Liver (tissue), 3 donors: ENCODE data around the gene ANKDD1A.

Experiments
- CTCF ChIP-seq: fragments of 150-350 bp; IDR thresholded peaks from 2 replicates; pipeline ENCODE4 v1.5.1; 2017; ENCODE audit warnings: improper control_type of control experiment, low read depth, low read length; ENCODE audit not compliant: missing input control
- EGR1 ChIP-seq, 2 donors: IDR thresholded peaks; 2 replicates each; pipeline ENCODE4 v1.6.1; 2016 to 2018; ENCODE audit warnings: antibody characterized with exemption in 2 of 2, low read depth in 2 of 2
- HNF4A ChIP-seq, 2 donors: conservative IDR thresholded peaks; 2 replicates each; pipeline ENCODE4 v1.6.1; 2016; ENCODE audit warnings: antibody characterized with exemption in 2 of 2, mild to moderate bottlenecking in 2 of 2
- JUND ChIP-seq, 2 donors: IDR thresholded peaks; 2 replicates each; pipeline ENCODE4 v1.6.1; 2016; ENCODE audit warnings: antibody characterized with exemption in 2 of 2
- RAD21 ChIP-seq, 2 donors: IDR thresholded peaks; 2 replicates each; pipeline ENCODE4 v1.6.1; 2016; ENCODE audit warnings: antibody characterized with exemption in 2 of 2, mild to moderate bottlenecking in 2 of 2
- REST ChIP-seq: IDR thresholded peaks from 2 replicates; pipeline ENCODE4 v1.6.1; 2016; ENCODE audit warnings: antibody characterized with exemption, mild to moderate bottlenecking
- RXRA ChIP-seq, 2 donors: IDR thresholded peaks; 2 replicates each; pipeline ENCODE4 v1.6.1; 2017 to 2018; ENCODE audit warnings: antibody characterized with exemption in 2 of 2, mild to moderate bottlenecking in 1 of 2
- SP1 ChIP-seq: IDR thresholded peaks from 2 replicates; pipeline ENCODE4 v1.6.1; 2018; ENCODE audit warnings: antibody characterized with exemption, mild to moderate bottlenecking
- YY1 ChIP-seq: IDR thresholded peaks from 2 replicates; pipeline ENCODE4 v1.6.1; 2016; ENCODE audit warnings: antibody characterized with exemption, mild to moderate bottlenecking
- ZBTB33 ChIP-seq: IDR thresholded peaks from 2 replicates; pipeline ENCODE4 v1.6.1; 2016; ENCODE audit warnings: antibody characterized with exemption
- TF ChIP-seq, protein P1 (sequence below): IDR thresholded peaks from 2 replicates; pipeline ENCODE4 v1.6.1; 2016; ENCODE audit warnings: antibody characterized with exemption
- TF ChIP-seq, protein P2 (sequence below): IDR thresholded peaks from 2 replicates; pipeline ENCODE4 v1.6.1; 2016; ENCODE audit warnings: antibody characterized with exemption
- donor health status: healthy.
- donor health status: healthy.

DNA sequence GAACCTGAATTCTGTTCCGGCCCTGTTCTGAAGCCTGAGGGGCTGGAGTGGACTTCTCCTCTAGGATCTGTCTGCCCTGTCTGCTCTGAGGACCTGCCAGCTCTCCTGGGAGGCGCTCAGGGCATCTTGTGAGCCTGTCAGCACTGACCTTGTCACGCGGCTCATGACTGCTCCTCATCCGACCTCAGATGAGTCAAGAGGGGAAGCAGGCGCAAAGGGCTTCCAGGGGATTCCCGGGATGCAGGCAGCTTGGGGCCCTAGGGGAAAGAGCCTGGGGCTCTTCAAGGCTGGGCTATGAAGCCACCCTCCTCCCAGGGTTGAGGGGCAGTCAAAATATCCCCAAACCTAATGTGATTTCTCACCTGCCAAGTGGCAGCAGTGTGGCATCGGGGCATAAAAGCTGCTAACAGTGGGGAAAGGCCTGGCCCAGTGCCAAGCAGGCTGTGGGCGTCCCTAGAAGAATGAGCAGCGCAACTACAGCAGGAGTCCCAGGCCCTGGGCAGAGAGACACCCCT, 27.6 kb upstream of the ANKDD1A start:
- TF ChIP-seq CTCF (no peak), JUND (IDR thresholded peaks at IDR 0.05) (no peak), ZBTB33 (no peak), RXRA (IDR thresholded peaks at IDR 0.05) (no peak), REST (no peak), EGR1 (IDR thresholded peaks at IDR 0.05; ENCODE audit: low read depth in 2 of 2) (no peak), YY1 (no peak), RAD21 (IDR thresholded peaks at IDR 0.05) (no peak), HNF4A (conservative IDR thresholded peaks at IDR 0.05) (no peak), SP1 (no peak)
- TF ChIP-seq, protein P1, sequence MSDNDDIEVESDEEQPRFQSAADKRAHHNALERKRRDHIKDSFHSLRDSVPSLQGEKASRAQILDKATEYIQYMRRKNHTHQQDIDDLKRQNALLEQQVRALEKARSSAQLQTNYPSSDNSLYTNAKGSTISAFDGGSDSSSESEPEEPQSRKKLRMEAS, result no peak
- TF ChIP-seq, protein P2, sequence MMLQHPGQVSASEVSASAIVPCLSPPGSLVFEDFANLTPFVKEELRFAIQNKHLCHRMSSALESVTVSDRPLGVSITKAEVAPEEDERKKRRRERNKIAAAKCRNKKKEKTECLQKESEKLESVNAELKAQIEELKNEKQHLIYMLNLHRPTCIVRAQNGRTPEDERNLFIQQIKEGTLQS, result no peak
